Thyroid gland (tissue), 4 donors: ENCODE measurements around the gene MMP11. TPM values are rescaled to one million over a fixed set of nuclear protein-coding genes. Genes with fewer than 3 reads are reported as not detected.

Experiments
- DNase-seq, 2 donors: peaks; one replicate each; pipeline ENCODE4 v3.0.0-alpha.2; 2019
- H3K27ac ChIP-seq, 3 donors: fragments of 200-600 bp; sonication (generic); 1 replicate in 2 of 3; 2 replicates in 1 of 3; pipeline ENCODE4 v1.5.1; 2016 to 2019; ENCODE audit warnings: mild to moderate bottlenecking in 1 of 3, moderate library complexity in 1 of 3
- H3K27me3 ChIP-seq: fragments of 200-600 bp; sonication (generic); one replicate; pipeline ENCODE4 v1.5.1; 2019
- H3K36me3 ChIP-seq, 2 donors: fragments of 200-600 bp; sonication (generic); one replicate each; pipeline ENCODE4 v1.5.1; 2016 to 2019
- H3K4me1 ChIP-seq, 2 donors: fragments of 200-600 bp; sonication (generic); one replicate each; pipeline ENCODE4 v1.5.1; 2017 to 2019
- H3K4me3 ChIP-seq, 3 donors: fragments of 200-600 bp; sonication (generic); replicated peaks in 1 of 3; 1 replicate in 2 of 3; 2 replicates in 1 of 3; pipeline ENCODE4 v1.5.1; 2016; ENCODE audit warnings: mild to moderate bottlenecking in 1 of 3
- H3K9me3 ChIP-seq: fragments of 200-600 bp; sonication (generic); one replicate; pipeline ENCODE4 v1.5.1; 2017
- CTCF ChIP-seq, 6 experiments: fragments of 200-600 bp in 3 of 6; fragments of 450-650 bp in 3 of 6; sonication (generic) in 3 of 6; IDR thresholded peaks; one replicate each; pipeline ENCODE4 v1.5.1; 2016 to 2019; ENCODE audit warnings: antibody characterized with exemption in 6 of 6, mild to moderate bottlenecking in 2 of 6, inconsistent platforms in 1 of 6, moderate library complexity in 1 of 6
- POLR2A ChIP-seq, 2 donors: fragments of 450-650 bp; IDR thresholded peaks; one replicate each; pipeline ENCODE4 v1.6.1; 2017; ENCODE audit warnings: antibody characterized with exemption in 2 of 2, mild to moderate bottlenecking in 2 of 2, moderate library complexity in 1 of 2
- WGBS, 2 donors: methylation state at CpG; one replicate each; pipeline ENCODE4 v1.1.5; 2017; 5-methylcytosine and 5-hydroxymethylcytosine counted together
- intact Hi-C: fragments of 100-400 bp; cut with DNase I; formaldehyde crosslinking; loops from one replicate; pipeline ENCODE4 v1.15.1; 2023
- total RNA-seq, 4 donors: library from RNA; depleted of rRNA; stranded (reverse); fragments of >200 nt; gene quantifications; one replicate each; pipeline ENCODE4 v1.2.3, GENCODE V29; 2016

Gene MMP11
- total RNA-seq, 4 donors from 2014 or later, result 0.38 to 2.3 (median 1.7) TPM

- intact Hi-C loops, result no loop called here
- 24 to 37% methylated on average over 3 to 5 of the region's 6 CpGs for whole genome bisulfite sequencing, 2 donors
- no peak for DNase-seq
- H3K27me3 ChIP-seq, result no peaks in the 10 kb centered on the region
- no peak overlapping the region for H3K27ac ChIP-seq
- H3K36me3 ChIP-seq, result no peaks in the 10 kb centered on the region
- peak overlapping the region in 1 of 3 donors; percentile 35 for H3K4me3 ChIP-seq
- TF ChIP-seq CTCF (IDR thresholded peaks at IDR 0.05), result no peak
- TF ChIP-seq POLR2A (IDR thresholded peaks at IDR 0.05), result no peak
- H3K4me1 ChIP-seq, result peaks cover 8 to 18% of the 10 kb centered on the region in 2 donors
- H3K9me3 ChIP-seq, result no peaks in the 10 kb centered on the region
These were observed 367 bp upstream of the MMP11 start for GRCh38 chr22:23772315-23772648.

- TF ChIP-seq POLR2A (IDR thresholded peaks at IDR 0.05) (no peak), CTCF (IDR thresholded peaks at IDR 0.05) (no peak)
- Histone ChIP-seq H3K36me3 (no peaks in the 10 kb centered on the region), H3K4me3 (no peak overlapping the region), H3K27ac (no peak overlapping the region), H3K9me3 (no peaks in the 10 kb centered on the region), H3K4me1 (peaks cover 8 to 15% of the 10 kb centered on the region in 2 donors), H3K27me3 (no peaks in the 10 kb centered on the region)
- 58 to 69% methylated on average over 7 of the region's 7 CpGs for WGBS, 2 donors
- DNase-seq, result peak in 1 of 2 donors; percentile 18
- intact Hi-C loops, result no loop called here
These were observed 949 bp downstream of the MMP11 start for GRCh38 chr22:23773483-23774113.

GRCh38 chr22:23774114-23774921, 1.7 kb downstream of the MMP11 start:
- no peak for TF ChIP-seq CTCF (IDR thresholded peaks at IDR 0.05)
- no peak for TF ChIP-seq POLR2A (IDR thresholded peaks at IDR 0.05)
- intact Hi-C loops, result no loop called here
- Histone ChIP-seq H3K36me3 (no peaks in the 10 kb centered on the region), H3K27ac (no peak overlapping the region), H3K4me3 (no peak overlapping the region), H3K27me3 (no peaks in the 10 kb centered on the region), H3K4me1 (peaks cover 8% of the 10 kb centered on the region in 2 donors), H3K9me3 (no peaks in the 10 kb centered on the region)
- 74 to 76% methylated on average over 11 to 12 of the region's 12 CpGs for WGBS, 2 donors
- DNase-seq, result no peak

GRCh38 chr22:23774922-23775436, 2.3 kb downstream of the MMP11 start:
- Histone ChIP-seq H3K9me3 (no peaks in the 10 kb centered on the region), H3K36me3 (no peaks in the 10 kb centered on the region), H3K27ac (no peak overlapping the region), H3K4me3 (no peak overlapping the region), H3K27me3 (no peaks in the 10 kb centered on the region), H3K4me1 (peaks cover 5 to 8% of the 10 kb centered on the region in 2 donors)
- TF ChIP-seq POLR2A (IDR thresholded peaks at IDR 0.05) (no peak), CTCF (IDR thresholded peaks at IDR 0.05) (no peak)
- WGBS, 2 donors, result 78 to 89% methylated on average over 2 of the region's 2 CpGs
- intact Hi-C loops, result no loop called here
- no peak for DNase-seq
